Stimulated activated CD8-positive, alpha-beta memory T cell treated with anti-CD3 and anti-CD28 coated beads, Interleukin-2, amount 100 ng/mL, for 48 hours (primary cell): ENCODE measurements around the gene RHOD.

Experiments used
- DNase-seq, 2 donors: peaks; one replicate each; pipeline ENCODE4 v3.0.0-alpha.2; 2020; ENCODE audit warnings: low read depth in 2 of 2

The RHOD gene, protein sequence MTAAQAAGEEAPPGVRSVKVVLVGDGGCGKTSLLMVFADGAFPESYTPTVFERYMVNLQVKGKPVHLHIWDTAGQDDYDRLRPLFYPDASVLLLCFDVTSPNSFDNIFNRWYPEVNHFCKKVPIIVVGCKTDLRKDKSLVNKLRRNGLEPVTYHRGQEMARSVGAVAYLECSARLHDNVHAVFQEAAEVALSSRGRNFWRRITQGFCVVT

DNA sequence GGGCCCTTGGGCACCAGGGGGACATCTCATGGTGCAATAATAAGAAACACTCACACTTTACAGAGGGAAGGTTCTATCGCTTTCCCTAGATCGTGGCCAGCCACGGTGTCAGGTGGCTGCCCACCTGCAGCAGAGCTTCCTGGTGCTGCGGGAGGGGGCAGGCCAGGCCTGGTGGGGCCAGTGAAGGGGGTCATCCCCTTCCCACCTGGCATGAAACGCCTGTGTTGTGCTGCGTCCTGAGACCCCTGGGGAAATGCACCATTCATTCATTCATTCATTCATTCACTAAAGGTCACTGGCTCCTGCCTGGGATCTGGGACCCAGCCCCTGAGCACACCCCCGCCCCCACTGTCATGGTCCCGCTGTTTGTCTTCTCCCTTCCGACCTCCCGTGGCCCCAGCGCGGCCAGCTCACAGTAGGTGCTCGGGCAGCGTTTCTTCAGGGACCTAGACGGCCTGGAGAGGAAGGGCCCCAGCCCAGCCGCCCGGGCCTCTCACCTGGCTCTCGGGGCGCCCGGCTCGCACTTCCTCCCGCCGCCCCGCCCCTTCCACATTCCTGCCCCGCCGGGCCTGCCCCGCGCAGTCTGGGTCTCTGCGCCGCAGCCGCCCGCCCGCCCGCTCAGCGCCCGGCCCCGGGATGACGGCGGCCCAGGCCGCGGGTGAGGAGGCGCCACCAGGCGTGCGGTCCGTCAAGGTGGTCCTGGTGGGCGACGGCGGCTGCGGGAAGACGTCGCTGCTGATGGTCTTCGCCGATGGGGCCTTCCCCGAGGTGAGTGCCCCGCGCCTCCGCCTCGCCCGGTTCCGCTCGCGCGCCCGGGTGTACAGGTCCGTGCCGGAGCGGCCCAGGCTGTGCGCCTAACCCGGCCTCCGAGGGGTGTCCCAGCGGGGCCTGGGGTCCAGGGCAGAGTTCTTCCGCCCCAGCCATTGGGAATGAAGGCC lies at the start of gene RHOD:
RHOD (plus strand) TSS at position 581 of the 938 bp plus-strand sequence; CDS start at position 637, 56 bp downstream.
- peak in 1 of 2 donors; percentile 18 for DNase-seq

DNA sequence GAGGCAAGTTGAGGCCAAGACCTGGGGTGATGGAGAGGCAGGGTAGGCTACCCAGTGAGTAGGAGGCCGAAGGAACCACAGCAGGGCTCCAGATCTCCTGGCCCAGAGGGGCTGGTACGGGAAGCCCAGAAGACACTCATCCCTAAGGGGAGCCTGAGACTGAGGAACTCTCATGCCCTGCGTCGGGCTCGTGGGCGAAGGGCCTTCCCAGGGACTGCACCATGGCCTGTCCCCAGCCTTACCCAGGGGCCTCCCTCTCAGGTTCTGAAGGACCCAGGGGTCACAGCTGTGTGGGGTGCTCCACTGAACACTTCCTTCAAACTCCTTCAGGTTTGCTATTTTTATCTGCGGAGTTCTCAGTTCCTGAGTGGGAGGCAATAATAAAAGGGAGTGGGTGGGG lies 49.5 kb upstream of the RHOD start:
- DNase-seq, result no peak

DNA sequence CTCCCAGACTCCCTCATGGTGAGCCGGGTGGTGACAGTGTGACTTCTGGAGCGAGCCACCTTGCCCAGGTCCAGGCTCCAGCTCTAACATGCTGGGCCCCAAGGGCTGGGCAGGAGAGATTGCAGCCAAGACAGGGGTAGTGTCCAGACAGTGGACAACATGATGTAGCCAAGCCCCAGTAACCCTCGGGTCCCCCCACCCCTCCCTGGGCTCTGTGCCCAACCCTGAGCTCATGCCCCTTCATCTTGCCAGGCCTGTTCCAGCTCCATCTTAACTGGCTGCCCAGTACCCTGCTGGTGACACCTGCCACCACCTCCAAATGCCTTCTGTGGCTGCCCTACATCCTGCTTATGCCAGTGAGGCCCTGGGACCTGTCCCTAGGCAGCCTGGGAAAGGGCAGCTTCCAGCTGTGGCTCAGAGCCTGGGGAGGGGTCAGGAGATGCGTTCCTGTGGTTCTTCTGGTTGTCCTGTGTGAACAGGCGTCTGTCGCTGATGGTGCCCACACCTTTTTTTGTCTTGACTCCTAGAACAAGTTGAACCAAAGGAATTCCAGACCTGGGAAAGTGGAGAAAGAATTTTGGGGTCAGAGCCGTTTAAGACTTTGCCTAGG lies 46.2 kb upstream of the RHOD start:
- no peak for DNase-seq

DNA sequence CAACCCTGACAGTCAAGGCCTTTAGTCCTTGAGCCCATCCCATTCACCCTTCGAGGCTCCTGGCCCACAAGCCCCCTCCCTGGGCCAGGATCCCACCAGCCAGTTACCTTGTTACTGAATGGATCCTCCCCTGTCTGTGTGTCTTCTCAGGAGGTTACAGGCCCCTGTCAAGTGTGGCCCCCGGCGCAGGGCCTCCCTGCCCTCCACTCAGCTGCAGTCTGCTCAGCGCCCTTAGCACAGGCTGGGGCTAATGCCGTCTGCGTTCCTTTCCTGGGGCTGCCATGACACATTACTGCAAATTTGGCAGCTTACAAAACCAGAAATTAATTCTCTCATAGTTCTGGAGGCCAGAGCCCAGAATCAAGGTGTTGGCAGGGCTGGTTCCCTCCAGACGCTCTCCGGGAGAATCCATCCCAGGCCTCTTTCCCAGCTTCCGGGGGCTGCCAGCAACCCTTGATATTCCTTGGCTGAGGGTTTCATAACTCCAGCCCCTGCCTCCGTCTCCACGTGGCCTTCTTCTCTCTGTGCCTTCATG lies 43.1 kb upstream of the RHOD start:
- DNase-seq, result no peak

DNA sequence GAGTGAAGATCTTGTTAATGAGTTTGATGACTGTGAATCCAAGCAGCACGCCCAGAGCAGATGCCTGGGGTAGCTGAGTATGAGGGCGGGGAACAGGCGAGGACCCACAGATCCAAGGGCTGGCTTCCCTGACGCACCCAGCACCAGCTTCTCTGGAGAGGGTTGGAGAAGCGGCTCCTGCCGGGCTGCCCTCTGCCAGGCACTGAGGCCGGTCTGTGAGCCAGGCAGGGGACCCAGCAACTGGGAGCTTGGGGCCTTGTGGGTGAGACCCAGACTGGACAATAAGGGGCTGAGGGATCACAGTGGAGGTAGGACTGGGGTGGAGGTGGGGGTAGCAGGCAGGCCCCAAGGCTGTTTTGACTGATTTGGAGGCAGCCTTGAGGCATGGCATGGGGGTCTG lies 42.3 kb upstream of the RHOD start:
- DNase-seq, result no peak

DNA sequence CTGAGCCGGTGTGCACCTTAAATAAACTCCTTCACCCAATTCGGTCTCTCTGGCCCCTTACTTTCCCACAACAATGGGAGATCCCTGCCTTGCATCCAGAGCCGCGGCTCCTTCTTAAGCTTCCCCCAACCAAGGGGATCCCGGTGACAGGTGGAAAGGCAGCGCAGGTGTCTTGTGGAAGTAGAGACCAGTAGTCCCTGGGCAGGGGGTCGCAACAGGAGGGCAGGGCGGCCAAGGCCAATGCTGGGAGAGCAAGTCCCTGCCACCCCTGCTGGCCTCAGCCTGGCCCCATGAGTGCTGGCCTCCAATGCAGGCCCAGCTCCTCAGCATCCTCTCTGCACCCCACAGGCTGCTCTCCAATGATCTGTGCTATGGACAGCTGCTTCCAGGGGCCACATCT lies 41.6 kb upstream of the RHOD start:
- no peak for DNase-seq

DNA sequence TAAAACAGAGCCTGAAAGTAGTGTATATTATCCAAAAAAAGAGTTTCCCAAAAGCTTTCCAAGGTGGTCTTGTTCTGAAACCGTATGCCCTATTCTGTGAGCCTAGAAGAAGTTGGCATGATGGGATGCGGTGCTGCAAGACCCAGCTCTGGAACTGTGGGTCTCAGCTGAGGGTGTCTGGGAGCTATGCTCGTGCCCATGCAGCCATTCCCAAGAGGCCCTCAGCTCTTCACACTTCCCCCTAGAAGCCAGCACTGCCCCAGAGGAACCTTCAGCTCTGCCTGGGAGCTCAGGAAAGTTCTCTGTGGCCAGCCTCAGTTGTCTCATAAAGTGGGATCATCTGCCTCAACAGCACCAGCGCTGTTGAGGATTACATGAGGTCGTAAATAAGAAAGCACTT lies 40.1 kb upstream of the RHOD start:
- no peak for DNase-seq

DNA sequence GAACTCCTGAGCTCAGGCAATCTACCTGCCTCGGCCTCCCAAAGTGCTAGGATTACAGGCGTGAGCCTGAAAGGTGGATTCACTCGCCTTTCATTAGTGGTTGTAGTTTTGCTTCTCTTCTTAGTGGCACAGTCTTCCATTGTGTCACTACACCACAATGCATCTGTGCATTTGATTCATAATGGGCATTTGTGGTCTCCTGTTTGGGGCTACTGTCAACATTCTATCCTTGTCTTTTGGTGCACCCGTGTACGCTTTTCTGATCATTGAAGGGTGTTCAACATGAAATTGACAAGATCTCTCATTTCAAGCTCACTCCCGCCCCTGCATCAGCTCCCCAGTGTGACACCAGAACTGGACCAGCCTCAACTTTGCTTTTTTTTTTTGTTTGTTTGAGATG lies 35.7 kb upstream of the RHOD start:
- DNase-seq, result no peak

DNA sequence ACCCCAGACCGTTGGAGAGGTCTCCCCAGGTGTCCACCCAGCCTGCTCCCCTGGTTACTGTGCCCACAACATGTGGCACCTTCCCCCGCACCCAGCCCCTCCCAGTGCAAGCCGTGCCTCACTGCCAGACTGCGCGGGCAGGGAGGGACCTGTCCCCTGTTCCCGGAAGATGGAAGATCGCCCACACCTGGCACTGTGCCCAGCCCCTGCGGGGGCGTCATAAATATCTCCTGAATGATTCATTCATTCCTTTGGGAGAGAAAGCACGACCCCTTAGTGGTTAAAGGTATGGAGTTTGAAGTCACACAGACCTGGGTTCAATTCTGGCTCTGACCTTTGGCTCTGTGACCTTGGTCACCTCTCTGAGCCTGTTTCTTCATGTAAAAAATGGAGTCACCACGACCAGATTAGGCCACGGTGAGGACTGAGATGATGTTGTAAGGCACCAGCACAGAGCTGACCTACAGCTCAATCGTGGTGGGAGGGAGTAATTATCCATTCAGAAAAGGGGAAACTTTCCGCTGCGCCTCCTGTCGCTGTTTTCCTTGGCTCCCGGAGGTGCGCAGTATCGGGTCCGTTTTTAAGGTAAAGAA lies 34.2 kb upstream of the RHOD start:
- DNase-seq, result no peak

DNA sequence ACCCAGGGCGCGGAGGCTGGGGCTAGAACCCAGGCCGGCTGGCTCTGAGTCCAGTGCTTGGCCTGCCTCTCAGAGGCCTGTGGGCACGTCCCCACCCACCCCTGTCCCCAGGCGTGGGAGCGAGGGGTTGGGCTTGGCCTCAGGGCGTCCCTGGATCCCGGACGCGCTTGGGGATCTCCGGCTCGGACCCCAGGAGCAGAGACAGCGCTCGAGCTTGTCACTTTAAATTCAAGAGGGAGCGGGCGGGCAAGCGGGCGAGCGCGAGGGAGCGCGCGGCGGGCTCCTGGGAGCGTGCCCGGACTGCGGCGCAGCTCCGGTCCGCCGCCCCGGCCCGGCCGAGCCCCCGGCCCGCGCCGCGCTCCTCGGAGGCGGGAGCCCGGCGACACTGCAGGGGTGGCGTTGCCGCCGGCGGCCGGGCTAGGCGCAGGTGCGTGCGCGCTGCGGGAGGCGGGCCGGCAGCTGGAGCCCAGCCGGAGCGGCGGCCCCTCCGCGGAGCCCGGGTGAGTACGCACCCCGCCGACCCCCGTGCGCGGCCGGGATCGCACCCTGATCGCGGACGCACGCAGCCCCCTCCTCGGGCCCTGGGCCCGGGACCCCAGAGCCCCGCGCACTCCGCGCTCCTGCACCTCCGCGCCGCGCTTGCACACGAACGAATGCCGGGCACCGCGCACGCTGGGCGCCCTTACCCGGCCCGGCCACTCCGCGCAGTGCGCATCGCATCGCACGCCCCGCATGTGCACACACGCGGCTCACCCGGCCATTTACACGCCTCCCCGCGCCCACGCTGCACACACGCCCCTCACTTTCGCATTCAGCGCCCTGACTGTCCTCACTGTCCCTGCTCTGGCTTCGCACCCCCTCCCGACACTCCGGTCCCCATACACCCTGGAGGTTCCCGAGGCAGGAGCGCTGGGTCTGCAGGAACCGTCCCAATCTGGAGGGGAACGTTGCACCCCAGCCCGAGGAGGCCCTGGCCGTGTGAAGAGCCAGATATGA lies 33.4 kb upstream of the RHOD start, which contains the start of gene SYT12:
SYT12 (plus strand) TSS at position 174 of the 996 bp plus-strand sequence. CDS start 7,011 bp downstream, outside the sequence.
- DNase-seq, result peak in 1 of 2 donors; percentile 7

DNA sequence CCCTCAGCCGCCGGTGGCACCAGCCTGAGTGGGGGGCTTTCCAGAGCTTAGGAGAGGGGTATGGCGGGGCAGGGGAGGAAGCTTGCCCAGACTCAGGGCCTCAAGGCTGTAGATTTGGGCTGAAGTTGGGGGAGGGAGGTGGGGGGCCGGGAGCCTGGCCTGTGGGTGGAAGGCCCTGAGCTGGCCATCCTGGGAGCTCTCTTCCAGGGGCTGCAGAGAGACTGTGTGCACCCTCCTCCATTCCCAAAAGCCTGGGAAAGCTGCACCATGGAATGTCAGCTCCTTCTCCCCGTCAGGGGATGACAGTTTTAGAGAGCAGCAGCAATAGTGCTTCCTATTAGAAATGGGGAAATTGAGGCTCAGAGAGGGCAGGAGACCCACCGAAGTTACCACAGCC lies 32.7 kb upstream of the RHOD start:
- no peak for DNase-seq

DNA sequence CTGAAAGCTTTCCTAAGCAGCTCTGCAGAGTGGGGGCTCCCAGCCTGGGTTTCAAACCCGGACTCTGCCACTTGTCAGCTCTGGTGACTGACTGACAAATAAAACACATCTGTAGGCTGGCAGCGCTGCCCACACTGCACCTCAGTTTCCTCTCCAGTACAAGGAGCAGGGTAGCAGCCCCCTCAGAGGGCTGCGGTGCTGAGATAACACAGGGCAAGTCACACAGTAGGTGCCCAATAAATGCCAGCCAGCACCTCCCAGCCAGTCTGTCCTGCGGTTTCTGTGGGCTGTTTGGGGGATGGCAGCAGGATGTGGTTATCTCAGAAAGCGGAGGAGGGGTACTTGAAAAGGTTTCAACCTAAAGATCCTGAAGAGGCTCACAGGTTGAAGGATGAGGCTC lies 32.2 kb upstream of the RHOD start:
- peak in 1 of 2 donors; percentile 32 for DNase-seq

DNA sequence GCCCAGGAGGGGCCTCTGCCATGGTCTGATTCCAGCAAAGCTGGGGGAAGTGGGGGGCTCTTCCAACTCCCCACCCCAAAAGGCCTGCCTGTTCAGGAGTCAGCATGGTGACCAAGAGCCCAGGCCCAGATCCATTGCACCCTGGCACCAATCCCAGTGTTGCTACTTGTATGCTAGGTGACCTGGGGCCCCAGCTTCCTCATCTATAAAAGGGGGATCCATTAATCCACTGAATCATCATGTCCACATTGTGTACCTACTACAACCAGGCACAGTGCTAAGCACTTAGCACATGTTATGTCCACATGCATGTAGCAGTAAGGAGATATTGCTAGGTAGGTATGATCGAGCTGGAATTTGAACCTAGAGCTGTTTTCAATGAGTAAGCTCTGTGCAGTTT lies 31.7 kb upstream of the RHOD start:
- DNase-seq, result no peak

DNA sequence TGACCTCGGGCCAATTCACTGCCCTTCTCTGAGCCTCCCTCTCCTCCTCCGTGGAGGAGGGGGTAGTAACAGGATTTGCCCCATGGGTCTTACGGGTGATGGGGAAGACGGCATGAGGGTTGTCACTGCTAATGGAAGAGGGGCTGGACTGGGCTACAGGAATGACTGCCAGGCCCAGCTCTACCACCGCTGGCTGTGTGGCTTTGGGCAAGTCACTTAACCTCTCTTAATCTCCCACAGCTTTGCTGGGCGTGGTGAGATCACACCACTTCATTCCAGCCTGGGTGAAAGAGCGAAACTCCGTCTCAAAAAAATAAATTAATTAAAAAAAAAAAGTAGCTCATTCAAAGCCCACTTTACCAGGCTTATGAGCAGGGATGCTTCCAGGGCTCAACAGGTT lies 30.9 kb upstream of the RHOD start:
- no peak for DNase-seq

DNA sequence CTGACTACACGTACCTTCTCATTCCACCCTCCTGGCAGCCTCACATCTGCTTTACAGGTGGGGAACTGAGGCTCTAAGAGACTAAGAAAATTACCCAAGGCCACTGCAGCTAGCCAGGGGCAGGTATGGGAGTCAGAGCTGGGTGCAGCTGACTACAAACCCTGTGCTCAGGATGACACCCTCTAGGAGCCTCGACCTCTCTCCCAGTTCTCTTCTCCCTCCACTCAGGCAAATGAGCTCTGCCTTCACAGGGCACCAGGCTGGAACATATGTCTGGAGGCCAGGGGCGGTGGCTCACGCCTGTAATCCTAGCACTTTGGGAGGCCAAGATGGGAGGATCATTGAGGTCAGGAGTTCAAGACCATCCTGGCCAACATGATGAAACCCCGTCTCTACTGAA lies 29.7 kb upstream of the RHOD start:
- no peak for DNase-seq

DNA sequence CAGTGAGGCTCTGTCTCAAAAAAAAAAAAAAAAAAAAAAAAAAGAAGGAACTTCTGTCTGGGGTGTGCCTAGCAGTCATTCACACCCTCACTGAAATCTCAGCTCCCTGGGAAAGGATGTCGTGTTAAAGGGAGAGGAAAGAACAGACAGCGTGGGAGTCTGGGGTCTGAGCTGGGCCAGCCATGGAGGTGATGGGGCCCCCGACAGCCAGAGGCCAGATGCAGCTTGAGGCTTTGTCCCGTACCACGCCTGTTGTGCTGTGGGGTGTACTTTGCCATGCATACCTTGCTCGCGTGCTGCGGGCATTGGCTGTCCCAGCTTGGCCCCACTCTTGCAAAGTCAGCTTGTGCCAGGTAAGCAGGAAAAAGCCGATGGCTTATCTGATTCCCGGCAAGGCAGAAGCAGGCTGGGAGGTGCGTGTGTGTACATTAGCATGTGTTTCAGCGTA lies 29.1 kb upstream of the RHOD start:
- no peak for DNase-seq

DNA sequence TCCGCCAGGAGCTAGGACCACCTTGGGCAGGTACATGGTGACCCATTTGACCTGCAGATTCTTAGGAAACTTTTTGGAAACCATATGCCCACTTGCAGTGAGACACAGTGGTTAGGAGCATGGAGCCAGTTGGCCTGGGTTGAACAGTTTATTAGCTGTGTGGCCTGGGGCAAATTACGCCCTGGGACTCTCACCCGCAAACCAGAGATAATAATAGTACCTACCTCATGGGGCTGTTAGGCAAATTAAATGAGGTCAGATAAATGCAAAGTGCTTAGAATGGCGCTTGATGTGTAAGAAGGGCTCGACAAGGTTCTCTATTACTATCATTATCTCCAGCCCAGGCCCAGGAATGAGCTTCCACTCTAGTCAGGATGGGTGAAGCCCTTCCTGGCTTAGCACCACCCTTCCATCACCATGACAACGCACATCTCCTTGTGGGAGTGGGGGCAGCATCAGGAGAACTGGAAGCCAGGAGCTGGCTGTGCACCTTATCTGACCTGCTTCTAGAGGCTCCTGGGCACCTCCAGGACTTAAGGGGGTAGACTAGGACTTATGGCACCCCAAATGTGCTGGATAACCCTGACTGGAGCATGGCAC lies 28.6 kb upstream of the RHOD start:
- DNase-seq, result no peak

DNA sequence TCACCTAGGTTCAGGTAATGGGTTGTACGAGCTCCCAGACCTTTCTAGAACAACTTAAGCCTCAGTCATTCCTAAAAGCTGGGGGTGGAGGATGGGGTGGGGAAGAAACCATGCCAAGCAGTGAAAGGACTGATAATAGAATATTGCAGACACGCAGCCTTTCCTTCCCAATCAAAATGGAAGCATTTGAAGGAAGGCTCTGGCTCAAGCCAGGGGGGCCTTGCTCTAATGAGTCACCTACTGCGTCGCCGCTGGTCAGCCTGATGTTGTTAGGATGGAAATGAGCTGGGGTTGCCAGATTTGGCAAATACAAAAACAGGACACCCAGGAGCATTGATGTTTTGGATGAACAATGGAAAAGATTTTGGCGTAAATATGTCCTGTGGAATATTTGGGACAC lies 27.5 kb upstream of the RHOD start:
- no peak for DNase-seq

DNA sequence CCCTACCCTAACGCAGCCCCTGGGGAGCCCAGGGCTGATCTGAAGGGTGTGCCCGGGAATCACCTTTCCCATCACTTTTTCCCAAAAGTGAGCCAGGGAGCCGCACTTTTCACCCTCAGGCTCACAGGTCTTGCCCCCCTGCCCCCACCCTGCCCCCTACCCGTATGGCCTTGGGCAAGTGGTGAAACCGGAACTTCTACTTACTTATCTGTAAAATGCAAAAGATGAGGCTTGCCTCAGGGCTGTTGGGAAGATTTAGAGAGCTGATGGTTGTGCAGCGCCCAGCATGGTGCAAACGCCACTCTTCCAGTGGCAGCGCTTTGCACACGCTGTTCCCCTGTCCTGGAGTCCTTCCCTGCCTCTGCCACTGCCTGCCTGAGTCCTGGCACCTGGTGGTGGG lies 25.7 kb upstream of the RHOD start:
- no peak for DNase-seq
